Measurements from ENCODE around the gene PLB1.

DNA sequence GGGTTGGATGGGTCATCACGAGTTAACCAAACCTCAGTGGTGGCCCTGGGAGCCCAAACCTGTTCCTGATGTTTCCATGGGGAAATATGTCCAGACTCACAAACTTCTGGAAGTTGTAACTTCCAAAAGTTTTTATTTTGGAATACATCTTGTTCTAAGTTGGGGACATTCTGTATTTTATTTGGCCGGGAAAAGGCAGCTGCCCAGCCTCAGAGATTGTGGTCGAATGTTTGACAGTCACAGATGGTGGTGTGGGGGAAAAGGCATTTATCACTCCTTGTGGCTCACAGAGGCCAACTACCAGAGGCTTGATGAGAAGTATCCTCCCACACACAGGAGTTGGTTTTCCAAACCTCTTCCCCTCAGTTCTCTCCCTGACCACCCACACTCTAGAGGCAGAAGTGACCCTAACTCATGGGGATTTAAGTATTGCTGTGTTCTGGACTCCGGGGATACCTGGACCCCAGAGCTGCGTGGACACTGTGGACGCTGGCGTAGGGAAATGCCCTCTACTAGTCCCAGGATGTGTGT lies 131.1 kb downstream of the PLB1 start:
- TF ChIP-seq, protein P1, sequence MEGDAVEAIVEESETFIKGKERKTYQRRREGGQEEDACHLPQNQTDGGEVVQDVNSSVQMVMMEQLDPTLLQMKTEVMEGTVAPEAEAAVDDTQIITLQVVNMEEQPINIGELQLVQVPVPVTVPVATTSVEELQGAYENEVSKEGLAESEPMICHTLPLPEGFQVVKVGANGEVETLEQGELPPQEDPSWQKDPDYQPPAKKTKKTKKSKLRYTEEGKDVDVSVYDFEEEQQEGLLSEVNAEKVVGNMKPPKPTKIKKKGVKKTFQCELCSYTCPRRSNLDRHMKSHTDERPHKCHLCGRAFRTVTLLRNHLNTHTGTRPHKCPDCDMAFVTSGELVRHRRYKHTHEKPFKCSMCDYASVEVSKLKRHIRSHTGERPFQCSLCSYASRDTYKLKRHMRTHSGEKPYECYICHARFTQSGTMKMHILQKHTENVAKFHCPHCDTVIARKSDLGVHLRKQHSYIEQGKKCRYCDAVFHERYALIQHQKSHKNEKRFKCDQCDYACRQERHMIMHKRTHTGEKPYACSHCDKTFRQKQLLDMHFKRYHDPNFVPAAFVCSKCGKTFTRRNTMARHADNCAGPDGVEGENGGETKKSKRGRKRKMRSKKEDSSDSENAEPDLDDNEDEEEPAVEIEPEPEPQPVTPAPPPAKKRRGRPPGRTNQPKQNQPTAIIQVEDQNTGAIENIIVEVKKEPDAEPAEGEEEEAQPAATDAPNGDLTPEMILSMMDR (IDR thresholded peaks at IDR 0.05; ENCODE audit: low read length), result no peak
- TF ChIP-seq EZH2 (IDR thresholded peaks at IDR 0.05; ENCODE audit: borderline replicate concordance, low read length), result no peak

Measured in OCI-LY1 (cell line).